B cell (primary cell): ENCODE results near the gene MAPK7. TPM values are rescaled to one million over a fixed set of nuclear protein-coding genes. Genes with fewer than 3 reads are reported as not detected.

Source experiments
- ATAC-seq: fragments of 200-7000 bp; cut with Tn5 transposase; one replicate; pipeline ENCODE4 v1.10.0; 2021; ENCODE audit warnings: low read depth, mild to moderate bottlenecking, moderate number of reproducible peaks, moderate library complexity
- CTCF ChIA-PET: fragments of 350-600 bp; sonication (Branson Sonifier 250); formaldehyde crosslinking; loops from one replicate; lab custom pipeline; 2021; ENCODE audit warnings: antibody characterized with exemption, inconsistent platforms; lab: Charles Lee
- POLR2A ChIA-PET: fragments of 350-600 bp; sonication (Branson Sonifier 250); formaldehyde crosslinking; loops from one replicate; lab custom pipeline; 2021; ENCODE audit warnings: antibody characterized with exemption; lab: Charles Lee
- DNase-seq: peaks from one replicate; pipeline ENCODE4 v3.0.0; 2013
- H2AFZ ChIP-seq: 2 replicates; pipeline ENCODE4 v1.6.1; 2012; ENCODE audit warnings: mild to moderate bottlenecking, low read depth, low read length; ENCODE audit not compliant: insufficient read depth, poor library complexity, severe bottlenecking
- H3K27ac ChIP-seq, 2 donors: 1 replicate in 1 of 2; 2 replicates in 1 of 2; pipeline ENCODE4 v1.5.1; 2012 to 2013; ENCODE audit warnings: low read length in 2 of 2, mild to moderate bottlenecking in 2 of 2, moderate library complexity in 1 of 2
- H3K27me3 ChIP-seq, 4 experiments: fragments of 200-600 bp in 1 of 4; sonication (generic) in 1 of 4; replicated peaks in 1 of 4; 1 replicate in 2 of 4; 2 replicates in 2 of 4; pipeline versions ENCODE4 v1.6.1 to v1.7.0; 2013 to 2016; ENCODE audit warnings: low read length in 3 of 4, mild to moderate bottlenecking in 2 of 4, mixed read lengths in 1 of 4, moderate library complexity in 1 of 4; ENCODE audit not compliant: insufficient read depth in 4 of 4, control insufficient read depth in 3 of 4; ENCODE audit errors: control extremely low read depth in 1 of 4
- H3K36me3 ChIP-seq, 2 experiments: replicated peaks in 1 of 2; 1 replicate in 1 of 2; 2 replicates in 1 of 2; pipeline versions ENCODE4 v1.6.1 to v1.7.1; 2013; ENCODE audit warnings: low read length in 1 of 2; ENCODE audit not compliant: insufficient read depth in 2 of 2, control insufficient read depth in 1 of 2; ENCODE audit errors: control extremely low read depth in 1 of 2, extremely low read depth in 1 of 2
- H3K4me1 ChIP-seq, 2 donors: fragments of 200-600 bp in 1 of 2; sonication (generic) in 1 of 2; 1 replicate in 1 of 2; 2 replicates in 1 of 2; pipeline versions ENCODE4 v1.5.1 to v1.6.1; 2013 to 2017; ENCODE audit warnings: low read length in 2 of 2; ENCODE audit not compliant: control insufficient read depth in 2 of 2, insufficient read depth in 2 of 2
- H3K4me2 ChIP-seq: replicated peaks from 2 replicates; pipeline ENCODE3; 2012; ENCODE audit warnings: mild to moderate bottlenecking, low read depth, low read length; ENCODE audit not compliant: poor library complexity, severe bottlenecking
- H3K4me3 ChIP-seq, 5 experiments: fragments of 200-600 bp in 1 of 5; sonication (generic) in 1 of 5; 1 replicate in 3 of 5; 2 replicates in 2 of 5; pipeline versions ENCODE4 v1.5.1 to v1.7.0; 2011 to 2016; ENCODE audit warnings: low read length in 4 of 5, mild to moderate bottlenecking in 4 of 5, low read depth in 2 of 5, control low read depth in 1 of 5, moderate library complexity in 1 of 5; ENCODE audit not compliant: insufficient read depth in 1 of 5; ENCODE audit errors: control extremely low read depth in 1 of 5, extremely low read depth in 1 of 5
- H3K79me2 ChIP-seq: fragments of 200-600 bp; sonication (generic); one replicate; pipeline ENCODE4 v1.6.0; 2016; ENCODE audit warnings: low read length; ENCODE audit not compliant: control insufficient read depth, insufficient read depth
- H3K9ac ChIP-seq: fragments of 200-600 bp; sonication (generic); 2 replicates; pipeline ENCODE4 v1.6.1; 2017; ENCODE audit warnings: mild to moderate bottlenecking, low read length, moderate library complexity
- H3K9me3 ChIP-seq, 3 donors: one replicate each; pipeline versions ENCODE4 v1.6.1 to v1.7.1; 2013; ENCODE audit warnings: low read length in 2 of 3; ENCODE audit not compliant: control insufficient read depth in 2 of 3, insufficient read depth in 1 of 3; ENCODE audit errors: control extremely low read depth in 1 of 3
- H4K20me1 ChIP-seq: 2 replicates; pipeline ENCODE4 v1.6.0; 2012; ENCODE audit warnings: mild to moderate bottlenecking, low read length; ENCODE audit not compliant: insufficient read depth, control insufficient read depth, poor library complexity, severe bottlenecking
- H3K27ac Mint-ChIP-seq: one replicate; pipeline ENCODE4 v1.8.0; 2021; ENCODE audit warnings: mixed read lengths
- H3K27me3 Mint-ChIP-seq: one replicate; pipeline ENCODE4 v1.8.0; 2021; ENCODE audit warnings: mixed read lengths
- H3K4me1 Mint-ChIP-seq: one replicate; pipeline ENCODE4 v1.8.0; 2021; ENCODE audit warnings: mixed read lengths
- H3K4me3 Mint-ChIP-seq: one replicate; pipeline ENCODE4 v1.8.0; 2021; ENCODE audit warnings: mixed read lengths
- H3K9me3 Mint-ChIP-seq: one replicate; pipeline ENCODE4 v1.8.0; 2022; ENCODE audit warnings: mixed read lengths; ENCODE audit not compliant: insufficient read depth
- EZH2 ChIP-seq: IDR thresholded peaks from 2 replicates; pipeline ENCODE4 v1.6.1; 2012; ENCODE audit warnings: borderline replicate concordance, low read depth, mild to moderate bottlenecking, moderate library complexity, low read length; ENCODE audit not compliant: insufficient read depth, poor library complexity, severe bottlenecking
- WGBS: methylation state at CpG from one replicate; pipeline ENCODE4 v1.1.5; 2013; ENCODE audit warnings: missing lambda C conversion rate; ENCODE audit not compliant: insufficient coverage; 5-methylcytosine and 5-hydroxymethylcytosine counted together
- intact Hi-C: fragments of 100-400 bp; cut with micrococcal nuclease; formaldehyde crosslinking; loops from one replicate; pipeline ENCODE4 v1.10.0; 2022
- polyA plus RNA-seq: library from polyadenylated mRNA; depleted of rRNA; stranded (reverse); fragments of >200 nt; gene quantifications from 2 replicates; pipeline ENCODE4 v1.2.3, GENCODE V29; 2012
- total RNA-seq, 2 donors: library from RNA; stranded (reverse); fragments of 120-200 nt in 1 of 2; gene quantifications; 1 replicate in 1 of 2; 2 replicates in 1 of 2; pipeline versions ENCODE4 v1.2.3 to v1.2.4, GENCODE V29; 2013 to 2022
- TF ChIP-seq, protein P1 (sequence below): fragments of 200-600 bp; IDR thresholded peaks from one replicate; pipeline ENCODE4 v1.8.0; 2022; ENCODE audit warnings: antibody characterized with exemption, mild to moderate bottlenecking

The MAPK7 gene
- total and polyA plus RNA-seq, 2 donors (not counting 1 experiment from before 2014, with no cell fraction given), result 30.0 to 34.0 TPM

- POLR2A ChIA-PET, result no interaction called here
- peaks cover 46% of the 10 kb centered on the region for H3K4me1 Mint-ChIP-seq
Observed at GRCh38 chr17:19365833-19366636, 12.3 kb upstream of the MAPK7 start.

DNA sequence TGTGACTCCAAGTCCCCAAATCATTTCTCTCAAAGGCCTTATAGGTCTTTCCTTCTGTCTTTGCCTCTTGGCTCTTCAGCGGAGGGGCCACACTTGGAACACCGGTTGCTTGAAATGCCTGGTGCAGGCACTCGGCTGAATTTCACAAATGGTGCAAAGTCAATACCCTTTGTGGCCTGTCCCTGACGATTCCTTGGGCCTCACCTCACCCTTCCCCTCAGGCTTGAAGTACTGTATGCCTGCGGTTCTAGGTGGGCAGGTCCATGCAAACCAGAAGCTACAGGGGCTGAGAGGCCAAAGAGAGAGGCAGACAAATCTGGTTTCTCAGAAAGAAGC lies 11.7 kb upstream of the MAPK7 start:
- POLR2A ChIA-PET, result no interaction called here
- H3K27ac ChIP-seq, result no peak overlapping the region

More at GRCh38 chr17:19365833-19366636, 12.3 kb upstream of the MAPK7 start:
- intact Hi-C loops, result no loop called here
- Histone ChIP-seq H3K4me3 (no peak overlapping the region), H4K20me1 (no peaks in the 10 kb centered on the region), H3K4me2 (no peak overlapping the region), H3K27ac (no peak overlapping the region), H3K4me1 (peaks cover 24 to 43% of the 10 kb centered on the region in 2 donors), H3K9me3 (no peaks in the 10 kb centered on the region), H3K27me3 (no peaks in the 10 kb centered on the region), H3K36me3 (no peaks in the 10 kb centered on the region), H3K79me2 (no peaks in the 10 kb centered on the region), H2AFZ (no peak overlapping the region), H3K9ac (no peak overlapping the region)
- DNase-seq (no peak), ATAC-seq (no peak)
- Mint-ChIP-seq H3K27ac (no peak overlapping the region), H3K4me3 (no peak overlapping the region), H3K27me3 (no peaks in the 10 kb centered on the region), H3K9me3 (no peaks in the 10 kb centered on the region)
- 78% methylated on average over 6 of the region's 9 CpGs for WGBS
- TF ChIP-seq EZH2, result no peak
- TF ChIP-seq, protein P1, sequence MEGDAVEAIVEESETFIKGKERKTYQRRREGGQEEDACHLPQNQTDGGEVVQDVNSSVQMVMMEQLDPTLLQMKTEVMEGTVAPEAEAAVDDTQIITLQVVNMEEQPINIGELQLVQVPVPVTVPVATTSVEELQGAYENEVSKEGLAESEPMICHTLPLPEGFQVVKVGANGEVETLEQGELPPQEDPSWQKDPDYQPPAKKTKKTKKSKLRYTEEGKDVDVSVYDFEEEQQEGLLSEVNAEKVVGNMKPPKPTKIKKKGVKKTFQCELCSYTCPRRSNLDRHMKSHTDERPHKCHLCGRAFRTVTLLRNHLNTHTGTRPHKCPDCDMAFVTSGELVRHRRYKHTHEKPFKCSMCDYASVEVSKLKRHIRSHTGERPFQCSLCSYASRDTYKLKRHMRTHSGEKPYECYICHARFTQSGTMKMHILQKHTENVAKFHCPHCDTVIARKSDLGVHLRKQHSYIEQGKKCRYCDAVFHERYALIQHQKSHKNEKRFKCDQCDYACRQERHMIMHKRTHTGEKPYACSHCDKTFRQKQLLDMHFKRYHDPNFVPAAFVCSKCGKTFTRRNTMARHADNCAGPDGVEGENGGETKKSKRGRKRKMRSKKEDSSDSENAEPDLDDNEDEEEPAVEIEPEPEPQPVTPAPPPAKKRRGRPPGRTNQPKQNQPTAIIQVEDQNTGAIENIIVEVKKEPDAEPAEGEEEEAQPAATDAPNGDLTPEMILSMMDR, result no peak
- CTCF ChIA-PET, result interaction anchor here (0.7 to 6.5 kb wide), 6 partner anchors 8 to 399 kb away, joined by 3 to 133 read pairs (median 57); partner anchors contain the start of gene MAPK7

More for the DNA sequence above, 11.7 kb upstream of the MAPK7 start:
- Histone ChIP-seq H2AFZ (no peak overlapping the region), H3K4me2 (no peak overlapping the region), H3K4me3 (no peak overlapping the region), H3K79me2 (no peaks in the 10 kb centered on the region), H3K9ac (no peak overlapping the region), H3K36me3 (no peaks in the 10 kb centered on the region), H3K27me3 (no peaks in the 10 kb centered on the region), H3K4me1 (peaks cover 30 to 47% of the 10 kb centered on the region in 2 donors), H3K9me3 (no peaks in the 10 kb centered on the region), H4K20me1 (no peaks in the 10 kb centered on the region)
- H3K27ac Mint-ChIP-seq, result no peak overlapping the region
- CTCF ChIA-PET, result interaction anchor here (1.2 to 6.5 kb wide), 3 partner anchors 8 to 81 kb away, joined by 4 to 133 read pairs (median 110); partner anchors contain the start of gene MAPK7
- H3K4me1 Mint-ChIP-seq, result peaks cover 48% of the 10 kb centered on the region
- H3K27me3 Mint-ChIP-seq, result no peaks in the 10 kb centered on the region
- TF ChIP-seq EZH2, result no peak
- TF ChIP-seq, protein P1, result no peak
- ATAC-seq, result no peak
- WGBS, result 88% methylated on average over 5 of the region's 5 CpGs
- H3K9me3 Mint-ChIP-seq, result no peaks in the 10 kb centered on the region
- intact Hi-C loops, result no loop called here
- peak; percentile 4 for DNase-seq
- H3K4me3 Mint-ChIP-seq, result no peak overlapping the region
